Measurements from ENCODE around the gene ATP6V0A4.

The ATP6V0A4 gene

GRCh38 chr7:138656952-138657351 lies 141.0 kb downstream of the ATP6V0A4 start:
- no peak for FAIRE-seq

Data from islet of Langerhans (tissue), 1 donor.